ENCODE data around the gene EP300.

Gene EP300

DNA sequence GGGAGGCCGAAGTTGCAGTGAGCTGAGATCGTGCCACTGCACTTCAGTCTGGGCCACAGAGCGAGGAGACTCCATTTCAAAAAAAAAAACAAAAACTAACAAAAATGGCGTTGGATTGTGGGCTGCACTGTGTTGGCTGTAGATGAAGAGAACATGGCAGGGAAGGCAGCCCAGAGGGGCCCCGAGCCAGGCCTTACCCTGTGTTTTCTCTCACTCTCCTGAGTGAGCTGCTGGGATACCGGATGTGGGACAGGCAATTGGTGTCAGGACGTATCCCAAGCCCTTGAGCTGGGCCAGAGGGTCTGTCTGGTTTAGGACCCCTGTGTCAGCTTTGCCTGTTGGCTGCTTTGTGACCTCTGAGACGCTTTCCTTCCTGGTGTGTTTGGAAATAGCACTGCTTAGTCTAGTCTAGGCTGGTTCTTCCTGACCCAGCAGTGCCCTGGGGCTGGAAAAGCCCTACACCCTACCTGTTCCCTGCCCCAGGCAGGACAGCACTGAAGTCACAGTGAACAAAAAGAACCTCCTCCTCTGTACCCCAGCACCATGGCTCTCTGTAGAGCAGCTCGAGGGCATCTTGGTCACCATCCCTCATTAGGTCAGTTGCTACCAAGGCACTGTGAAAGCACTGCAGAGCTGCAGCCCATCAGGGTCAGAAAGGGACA lies 130.6 kb downstream of the EP300 start:
- TF ChIP-seq, protein P1, sequence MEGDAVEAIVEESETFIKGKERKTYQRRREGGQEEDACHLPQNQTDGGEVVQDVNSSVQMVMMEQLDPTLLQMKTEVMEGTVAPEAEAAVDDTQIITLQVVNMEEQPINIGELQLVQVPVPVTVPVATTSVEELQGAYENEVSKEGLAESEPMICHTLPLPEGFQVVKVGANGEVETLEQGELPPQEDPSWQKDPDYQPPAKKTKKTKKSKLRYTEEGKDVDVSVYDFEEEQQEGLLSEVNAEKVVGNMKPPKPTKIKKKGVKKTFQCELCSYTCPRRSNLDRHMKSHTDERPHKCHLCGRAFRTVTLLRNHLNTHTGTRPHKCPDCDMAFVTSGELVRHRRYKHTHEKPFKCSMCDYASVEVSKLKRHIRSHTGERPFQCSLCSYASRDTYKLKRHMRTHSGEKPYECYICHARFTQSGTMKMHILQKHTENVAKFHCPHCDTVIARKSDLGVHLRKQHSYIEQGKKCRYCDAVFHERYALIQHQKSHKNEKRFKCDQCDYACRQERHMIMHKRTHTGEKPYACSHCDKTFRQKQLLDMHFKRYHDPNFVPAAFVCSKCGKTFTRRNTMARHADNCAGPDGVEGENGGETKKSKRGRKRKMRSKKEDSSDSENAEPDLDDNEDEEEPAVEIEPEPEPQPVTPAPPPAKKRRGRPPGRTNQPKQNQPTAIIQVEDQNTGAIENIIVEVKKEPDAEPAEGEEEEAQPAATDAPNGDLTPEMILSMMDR (IDR thresholded peaks at IDR 0.05; ENCODE audit: low read depth, low read length), result no peak
- DNase-seq (ENCODE audit: extremely low read depth, low read depth), result no peak

DNA sequence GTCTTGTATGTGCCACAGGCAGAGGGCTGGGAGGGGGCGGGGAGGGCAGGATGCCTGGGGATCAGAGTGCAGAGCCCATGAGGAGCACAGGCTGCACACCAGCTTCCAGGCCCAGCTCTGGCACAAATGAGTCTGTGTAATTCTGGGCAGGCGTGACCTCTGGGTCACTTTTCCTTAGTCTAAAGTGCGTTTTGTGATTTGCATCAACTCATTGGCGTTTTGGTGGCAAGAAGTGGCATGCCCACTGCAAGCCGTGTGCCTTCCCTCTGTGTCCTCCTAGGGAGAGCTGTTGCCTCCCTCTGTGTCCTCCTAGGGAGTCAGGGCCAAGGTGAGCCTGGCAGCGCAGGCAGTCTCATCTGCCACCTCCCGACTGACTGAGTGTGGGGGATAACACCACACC lies 131.1 kb downstream of the EP300 start:
- TF ChIP-seq, protein P1 (IDR thresholded peaks at IDR 0.05; ENCODE audit: low read depth, low read length), result no peak
- DNase-seq (ENCODE audit: extremely low read depth, low read depth), result no peak

DNA sequence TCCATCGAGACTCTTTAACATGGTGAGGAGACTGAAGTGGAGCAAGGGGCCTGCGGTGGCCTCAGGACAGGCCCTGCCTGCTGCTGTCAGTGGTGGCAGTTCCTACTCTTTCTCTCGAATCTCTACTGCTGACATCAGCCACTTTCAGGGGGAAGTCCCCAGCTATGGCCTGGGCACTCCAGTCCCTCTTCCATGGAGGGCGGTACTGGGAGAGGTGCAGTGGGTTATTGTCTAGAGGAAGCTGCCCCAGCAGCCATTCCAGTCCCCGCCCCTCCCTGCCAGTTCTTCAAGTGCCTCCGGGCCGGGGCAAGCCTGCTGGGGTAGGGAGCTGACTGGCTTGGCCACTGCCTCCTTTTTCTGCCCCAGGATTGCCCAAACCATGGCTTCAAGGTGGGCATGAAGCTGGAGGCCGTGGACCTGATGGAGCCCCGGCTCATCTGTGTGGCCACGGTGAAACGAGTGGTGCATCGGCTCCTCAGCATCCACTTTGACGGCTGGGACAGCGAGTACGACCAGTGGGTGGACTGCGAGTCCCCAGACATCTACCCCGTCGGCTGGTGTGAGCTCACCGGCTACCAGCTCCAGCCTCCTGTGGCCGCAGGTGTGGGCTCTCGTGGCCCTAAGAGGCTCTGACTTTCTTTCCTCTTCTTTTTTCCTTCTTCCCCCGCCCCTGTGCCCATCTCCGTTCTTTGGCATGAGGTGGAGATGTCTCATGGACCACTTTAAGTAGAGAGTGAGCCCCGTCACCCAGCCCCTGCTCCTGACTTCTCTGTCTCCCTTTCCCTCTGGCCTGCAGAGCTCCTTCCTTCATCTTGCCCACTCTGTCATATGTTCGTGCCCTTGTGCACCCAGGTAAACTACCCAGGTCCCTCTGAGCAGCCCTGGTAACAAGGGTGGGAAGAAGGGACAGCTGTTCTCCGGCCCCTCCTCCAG lies 134.6 kb downstream of the EP300 start:
- no peak for DNase-seq (ENCODE audit: extremely low read depth, low read depth)
- TF ChIP-seq, protein P1 (IDR thresholded peaks at IDR 0.05; ENCODE audit: low read depth, low read length), result no peak

DNA sequence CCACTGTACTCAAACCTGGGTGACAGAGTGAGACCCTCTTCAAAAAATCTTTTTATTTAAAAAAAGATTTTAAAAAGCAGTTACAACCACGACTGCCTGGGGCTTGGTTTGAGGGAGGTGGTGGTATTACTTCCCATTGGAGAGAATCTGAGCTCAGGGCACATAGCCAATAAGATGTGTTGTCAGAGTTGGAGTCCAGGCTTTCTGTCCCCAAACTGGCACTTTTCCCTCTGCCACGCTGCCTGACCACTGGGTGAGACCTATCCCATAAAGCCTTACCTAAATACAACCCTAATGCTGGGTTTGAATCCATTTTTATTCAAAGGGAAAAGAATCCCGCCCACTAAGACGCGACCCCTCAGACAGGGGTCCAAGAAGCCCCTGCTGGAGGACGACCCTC lies 136.8 kb downstream of the EP300 start:
- DNase-seq (ENCODE audit: extremely low read depth, low read depth), result no peak
- TF ChIP-seq, protein P1 (IDR thresholded peaks at IDR 0.05; ENCODE audit: low read depth, low read length), result no peak

All from AG09319 (cell line).